PC-9 (cell line): ENCODE measurements around the gene PRKG2.

Source experiments
- CTCF ChIP-seq: fragments of 200-600 bp; sonication (generic); conservative IDR thresholded peaks from 2 replicates; pipeline ENCODE4 v1.6.1; 2017; ENCODE audit warnings: mixed run types, antibody characterized with exemption, mild to moderate bottlenecking, moderate library complexity
- EZH2 ChIP-seq: fragments of 200-600 bp; sonication (generic); IDR thresholded peaks from 2 replicates; pipeline ENCODE4 v1.8.0; 2017; ENCODE audit warnings: antibody characterized with exemption, low read depth

GRCh38 chr4:81062001-81062400 is 153.0 kb downstream of the PRKG2 start:
- TF ChIP-seq CTCF (no peak), EZH2 (no peak)
